ENCODE measurements around the gene CCDC40.

CCDC40 gene

GRCh38 chr17:80050706-80051105 lies 14.3 kb downstream of the CCDC40 start:
- DNase-seq, result no peak

GRCh38 chr17:80051681-80052080 lies 15.2 kb downstream of the CCDC40 start:
- no peak for DNase-seq

- DNase-seq, result no peak
Measured at GRCh38 chr17:80053102-80053501, 16.7 kb downstream of the CCDC40 start.

GRCh38 chr17:80055597-80055996 lies 19.2 kb downstream of the CCDC40 start:
- no peak for DNase-seq

GRCh38 chr17:80058311-80058955 lies 22.0 kb downstream of the CCDC40 start:
- DNase-seq, result no peak

- no peak for DNase-seq
Measured at GRCh38 chr17:80060644-80061043, 24.2 kb downstream of the CCDC40 start.

- no peak for DNase-seq
Measured at GRCh38 chr17:80061421-80061820, 25.0 kb downstream of the CCDC40 start.

GRCh38 chr17:80063830-80064585 lies 27.6 kb downstream of the CCDC40 start:
- no peak for DNase-seq

GRCh38 chr17:80064696-80065095 lies 28.3 kb downstream of the CCDC40 start:
- DNase-seq, result no peak

- peak; percentile 40 for DNase-seq
Measured at GRCh38 chr17:80065478-80066170, 29.2 kb downstream of the CCDC40 start.

- DNase-seq, result no peak
Measured at GRCh38 chr17:80067393-80067986, 31.0 kb downstream of the CCDC40 start.

- DNase-seq, result peak; percentile 23
Measured at GRCh38 chr17:80068301-80069222, 32.1 kb downstream of the CCDC40 start.

GRCh38 chr17:80070375-80071115 lies 34.1 kb downstream of the CCDC40 start:
- no peak for DNase-seq

- DNase-seq, result no peak
Measured at GRCh38 chr17:80071116-80071841, 34.8 kb downstream of the CCDC40 start.

- no peak for DNase-seq
Measured at GRCh38 chr17:80072410-80072809, 36.0 kb downstream of the CCDC40 start.

GRCh38 chr17:80080081-80080480 lies 43.6 kb downstream of the CCDC40 start:
- no peak for DNase-seq

GRCh38 chr17:80081596-80081995 lies 45.2 kb downstream of the CCDC40 start:
- DNase-seq, result no peak

GRCh38 chr17:80082403-80083135 lies 46.1 kb downstream of the CCDC40 start:
- DNase-seq, result peak; percentile 90

GRCh38 chr17:80083136-80083661 lies 46.8 kb downstream of the CCDC40 start:
- no peak for DNase-seq

- no peak for DNase-seq
Measured at GRCh38 chr17:80084773-80085172, 48.3 kb downstream of the CCDC40 start.

Data from eye (tissue), 1 donor.